Nephron progenitor cell (in vitro differentiated cells): Measurements from ENCODE around the gene TBC1D22A.

Experiments used
- DNase-seq: peaks from one replicate; pipeline ENCODE4 v3.0.0; 2021
- H3K27ac Mint-ChIP-seq: 2 replicates; pipeline ENCODE4 v1.8.0; 2021; ENCODE audit warnings: mild to moderate bottlenecking, moderate library complexity, mixed read lengths
- H3K27me3 Mint-ChIP-seq: 2 replicates; pipeline ENCODE4 v1.8.0; 2021; ENCODE audit warnings: mild to moderate bottlenecking, low read depth, mixed read lengths; ENCODE audit not compliant: poor library complexity
- H3K36me3 Mint-ChIP-seq: 2 replicates; pipeline ENCODE4 v1.8.0; 2021; ENCODE audit warnings: low read depth, mixed read lengths
- H3K4me1 Mint-ChIP-seq: 2 replicates; pipeline ENCODE4 v1.8.0; 2021; ENCODE audit warnings: mixed read lengths
- H3K4me3 Mint-ChIP-seq: 2 replicates; pipeline ENCODE4 v1.8.0; 2021; ENCODE audit warnings: mild to moderate bottlenecking, moderate library complexity, mixed read lengths
- H3K9me3 Mint-ChIP-seq: 2 replicates; pipeline ENCODE4 v1.8.0; 2021; ENCODE audit warnings: mild to moderate bottlenecking, moderate library complexity, mixed read lengths
- TF ChIP-seq, protein P1 (sequence below): fragments of 200-600 bp; sonication (generic); IDR thresholded peaks from 2 replicates; pipeline ENCODE4 v1.5.0; 2021; ENCODE audit warnings: antibody characterized with exemption

Gene TBC1D22A

GRCh38 chr22:47187176-47187957 lies 424.9 kb downstream of the TBC1D22A start:
- no peak for DNase-seq
- no peaks in the 10 kb centered on the region for H3K36me3 Mint-ChIP-seq
- H3K27me3 Mint-ChIP-seq = peaks cover 9% of the 10 kb centered on the region
- no peaks in the 10 kb centered on the region for H3K4me1 Mint-ChIP-seq
- H3K4me3 Mint-ChIP-seq = no peak overlapping the region
- no peak overlapping the region for H3K27ac Mint-ChIP-seq
- TF ChIP-seq, protein P1, sequence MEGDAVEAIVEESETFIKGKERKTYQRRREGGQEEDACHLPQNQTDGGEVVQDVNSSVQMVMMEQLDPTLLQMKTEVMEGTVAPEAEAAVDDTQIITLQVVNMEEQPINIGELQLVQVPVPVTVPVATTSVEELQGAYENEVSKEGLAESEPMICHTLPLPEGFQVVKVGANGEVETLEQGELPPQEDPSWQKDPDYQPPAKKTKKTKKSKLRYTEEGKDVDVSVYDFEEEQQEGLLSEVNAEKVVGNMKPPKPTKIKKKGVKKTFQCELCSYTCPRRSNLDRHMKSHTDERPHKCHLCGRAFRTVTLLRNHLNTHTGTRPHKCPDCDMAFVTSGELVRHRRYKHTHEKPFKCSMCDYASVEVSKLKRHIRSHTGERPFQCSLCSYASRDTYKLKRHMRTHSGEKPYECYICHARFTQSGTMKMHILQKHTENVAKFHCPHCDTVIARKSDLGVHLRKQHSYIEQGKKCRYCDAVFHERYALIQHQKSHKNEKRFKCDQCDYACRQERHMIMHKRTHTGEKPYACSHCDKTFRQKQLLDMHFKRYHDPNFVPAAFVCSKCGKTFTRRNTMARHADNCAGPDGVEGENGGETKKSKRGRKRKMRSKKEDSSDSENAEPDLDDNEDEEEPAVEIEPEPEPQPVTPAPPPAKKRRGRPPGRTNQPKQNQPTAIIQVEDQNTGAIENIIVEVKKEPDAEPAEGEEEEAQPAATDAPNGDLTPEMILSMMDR = no peak
- H3K9me3 Mint-ChIP-seq = peaks cover 71% of the 10 kb centered on the region

- Mint-ChIP-seq H3K4me1 (no peaks in the 10 kb centered on the region), H3K27ac (no peak overlapping the region), H3K9me3 (peaks cover 63% of the 10 kb centered on the region), H3K27me3 (peaks cover 9% of the 10 kb centered on the region), H3K4me3 (no peak overlapping the region), H3K36me3 (no peaks in the 10 kb centered on the region)
- TF ChIP-seq, protein P1 = no peak
- no peak for DNase-seq
Observed at GRCh38 chr22:47188261-47189055, 426.0 kb downstream of the TBC1D22A start.

DNA sequence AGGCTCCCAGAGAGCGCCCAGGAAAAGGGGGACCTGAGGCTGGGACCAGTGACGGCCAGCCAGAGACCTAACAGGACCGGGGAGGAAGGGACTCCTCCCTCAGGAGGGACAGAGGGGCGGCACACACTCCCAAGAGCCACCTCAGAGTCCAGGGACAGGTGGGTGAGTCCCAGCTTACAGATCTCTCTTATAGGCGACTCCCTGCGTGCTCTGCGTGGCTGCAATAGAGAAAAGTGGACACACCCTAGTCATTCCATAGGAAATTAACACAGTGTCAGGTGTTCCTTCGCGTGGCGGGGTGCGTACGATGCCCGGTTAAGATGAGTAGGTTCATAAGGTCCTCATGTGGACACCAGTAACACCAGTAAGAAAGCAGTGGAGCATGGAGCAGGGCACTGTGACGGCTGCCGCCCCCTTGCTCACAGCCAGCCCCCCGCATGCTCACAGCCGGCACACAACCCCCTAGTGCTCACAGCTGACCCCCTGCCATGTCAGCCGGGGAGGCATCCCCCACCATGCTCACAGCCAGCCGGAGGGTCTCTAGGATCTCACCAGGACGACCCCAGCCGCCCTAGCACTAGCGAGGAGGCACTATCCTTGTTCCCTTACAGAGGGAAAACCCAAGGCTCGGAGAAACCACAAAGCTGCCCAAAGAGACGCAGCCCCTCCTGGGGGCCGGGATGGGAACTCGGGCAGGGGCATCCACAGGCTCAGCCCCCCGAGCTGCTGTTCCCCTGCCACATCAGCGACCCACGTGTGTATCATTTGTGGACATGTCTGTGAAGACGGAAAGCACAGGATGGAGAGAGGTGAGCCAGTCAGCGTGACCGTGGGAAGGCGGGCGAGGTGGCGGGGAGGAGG lies 426.8 kb downstream of the TBC1D22A start:
- H3K4me3 Mint-ChIP-seq = no peak overlapping the region
- no peaks in the 10 kb centered on the region for H3K36me3 Mint-ChIP-seq
- H3K27me3 Mint-ChIP-seq = peaks cover 9% of the 10 kb centered on the region
- no peaks in the 10 kb centered on the region for H3K4me1 Mint-ChIP-seq
- TF ChIP-seq, protein P1 = no peak
- peaks cover 59% of the 10 kb centered on the region for H3K9me3 Mint-ChIP-seq
- H3K27ac Mint-ChIP-seq = no peak overlapping the region
- no peak for DNase-seq

GRCh38 chr22:47190276-47190956 lies 428.0 kb downstream of the TBC1D22A start:
- Mint-ChIP-seq H3K4me3 (no peak overlapping the region), H3K36me3 (no peaks in the 10 kb centered on the region), H3K4me1 (no peaks in the 10 kb centered on the region), H3K27me3 (peaks cover 9% of the 10 kb centered on the region), H3K9me3 (peaks cover 53% of the 10 kb centered on the region), H3K27ac (no peak overlapping the region)
- TF ChIP-seq, protein P1 = no peak
- no peak for DNase-seq

DNA sequence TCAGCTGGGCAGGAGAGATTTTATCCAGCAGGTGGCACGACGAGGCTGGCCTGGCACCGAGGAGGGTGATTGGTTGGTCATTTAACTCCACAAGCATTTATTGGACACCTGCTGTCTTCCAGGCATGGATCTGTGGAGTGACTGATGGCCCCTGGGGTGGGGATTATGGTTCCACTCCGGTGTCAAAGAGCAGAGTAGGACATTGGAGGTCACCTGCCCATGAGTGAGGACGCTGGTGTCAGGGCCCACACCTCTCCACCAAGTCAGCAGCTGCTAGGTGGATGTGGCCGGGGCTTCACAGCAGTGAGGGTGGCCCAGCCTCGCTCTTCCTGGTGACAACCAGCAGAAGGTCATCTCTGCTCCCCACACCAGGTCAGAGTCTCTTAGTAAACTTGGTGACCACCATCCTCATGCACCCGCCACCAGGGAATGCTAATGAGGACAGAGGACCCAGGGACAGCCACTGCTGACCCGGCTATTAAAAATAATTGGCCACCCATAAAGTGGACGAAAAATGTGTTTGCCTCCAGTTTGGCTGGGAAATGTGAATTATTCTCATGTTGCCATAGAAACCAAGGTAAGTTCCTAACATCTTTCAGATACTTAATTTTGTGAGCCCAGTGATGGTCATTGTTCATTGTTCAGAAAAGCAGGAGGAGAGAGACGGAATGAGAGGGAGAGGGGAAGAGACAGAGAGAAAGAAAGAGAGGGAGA lies 428.7 kb downstream of the TBC1D22A start:
- Mint-ChIP-seq H3K4me1 (no peaks in the 10 kb centered on the region), H3K36me3 (no peaks in the 10 kb centered on the region), H3K9me3 (peaks cover 53% of the 10 kb centered on the region), H3K27me3 (peaks cover 9% of the 10 kb centered on the region), H3K27ac (no peak overlapping the region), H3K4me3 (no peak overlapping the region)
- no peak for DNase-seq
- TF ChIP-seq, protein P1 = no peak
